GM21723 (cell line): ENCODE measurements around the gene TACC3.

Experiments
- ATAC-seq: cut with Tn5 transposase; IDR thresholded peaks from one replicate; pipeline ENCODE4 v1.9.1; 2021; ENCODE audit warnings: mild to moderate bottlenecking, moderate library complexity; ENCODE audit not compliant: unreplicated experiment

Gene TACC3

DNA sequence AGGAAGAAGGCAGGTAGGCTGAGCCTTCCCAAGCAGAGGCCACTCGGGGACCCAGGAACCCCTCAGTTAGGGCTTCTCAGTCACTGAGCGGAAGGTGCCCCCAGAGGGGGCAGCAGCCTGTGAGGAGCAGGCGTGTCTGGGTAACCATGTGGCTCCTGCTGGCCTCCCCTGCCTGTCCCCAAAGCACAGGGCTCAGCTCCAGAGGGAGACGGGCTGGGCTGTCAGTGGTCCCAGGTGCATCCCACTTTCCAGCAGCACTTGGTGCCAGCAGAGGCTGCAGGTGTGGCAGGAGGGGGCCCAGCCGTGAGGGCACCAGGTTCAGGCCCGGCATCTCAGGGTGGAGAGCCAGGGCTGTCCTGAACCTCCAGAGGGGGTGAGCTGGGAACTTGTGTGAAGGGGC is 22.7 kb downstream of the TACC3 start:
- no peak for ATAC-seq

DNA sequence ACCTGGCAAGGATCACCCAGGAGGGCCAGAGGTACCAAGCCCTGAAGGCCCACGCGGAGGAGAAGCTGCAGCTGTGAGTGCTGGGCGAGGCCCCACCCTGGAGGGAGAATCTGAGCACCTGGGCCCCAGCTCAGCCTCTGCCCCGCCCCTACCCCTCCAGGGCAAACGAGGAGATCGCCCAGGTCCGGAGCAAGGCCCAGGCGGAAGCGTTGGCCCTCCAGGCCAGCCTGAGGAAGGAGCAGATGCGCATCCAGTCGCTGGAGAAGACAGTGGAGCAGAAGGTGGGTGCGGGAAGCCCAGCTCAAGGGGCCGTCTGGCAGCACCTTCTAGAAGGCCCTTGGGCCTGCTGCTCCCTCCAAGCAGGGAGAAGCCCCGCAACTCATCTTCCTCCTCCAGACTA is 23.2 kb downstream of the TACC3 start:
- no peak for ATAC-seq

DNA sequence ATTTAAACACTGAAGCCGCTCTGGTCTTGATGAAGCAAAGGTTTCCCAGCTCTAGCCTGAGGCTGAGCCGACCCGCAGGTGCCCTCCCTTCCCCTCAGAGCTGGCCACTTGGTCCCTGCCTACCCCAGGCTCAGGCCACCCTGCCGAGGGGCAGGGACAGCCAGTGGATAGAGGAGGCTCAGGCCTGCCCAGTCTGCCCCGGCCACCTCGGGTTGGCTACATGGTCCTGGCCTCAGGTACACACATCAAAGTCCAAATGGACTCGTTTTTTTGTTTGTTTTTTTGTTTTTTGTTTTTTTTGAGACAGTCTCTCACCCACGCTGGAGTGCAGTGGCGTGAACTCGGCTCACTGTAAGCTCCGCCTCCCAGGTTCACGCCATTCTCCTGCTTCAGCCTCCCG is 23.8 kb downstream of the TACC3 start:
- no peak for ATAC-seq

DNA sequence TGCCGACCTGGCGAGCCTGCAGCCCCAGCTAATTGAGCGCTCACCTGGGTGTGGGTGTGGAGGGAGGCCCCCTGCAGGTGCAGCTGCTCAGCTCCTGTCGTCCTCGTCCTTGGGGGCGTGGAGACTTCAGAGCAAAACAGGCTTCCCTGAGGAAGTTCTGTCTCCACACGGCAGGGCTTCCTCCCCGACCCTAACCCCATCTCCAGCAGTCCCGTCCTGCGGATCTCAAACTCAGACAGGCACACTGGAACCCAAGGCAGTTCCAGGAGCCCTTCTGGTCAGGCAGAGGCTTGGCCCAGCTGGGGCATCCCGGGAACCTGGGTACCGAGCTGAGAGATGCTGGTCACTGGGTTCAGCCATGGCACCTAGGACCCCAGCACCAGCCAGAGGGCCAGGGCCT is 24.4 kb downstream of the TACC3 start:
- ATAC-seq, result no peak

DNA sequence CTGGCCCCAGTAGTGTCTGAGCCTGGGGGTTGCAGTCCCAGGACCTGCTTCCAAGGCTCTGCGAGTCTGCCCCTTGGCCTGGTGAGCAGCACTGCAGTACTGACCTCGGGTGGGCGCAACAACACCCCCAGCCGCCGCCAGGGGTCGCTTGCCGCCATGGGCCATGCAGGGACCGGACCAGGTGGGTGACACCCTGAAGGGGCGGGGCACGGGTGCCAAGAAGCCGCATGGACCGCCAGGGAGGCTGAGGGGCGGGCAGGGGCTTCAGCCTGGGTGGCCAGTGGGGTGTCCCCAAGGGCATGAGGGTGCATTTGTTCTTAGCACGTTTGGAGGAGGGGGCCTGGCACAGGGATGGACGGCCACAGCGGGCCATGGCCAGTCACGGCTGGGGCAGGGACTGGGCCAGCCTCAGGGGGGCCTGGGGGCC is 25.0 kb downstream of the TACC3 start:
- ATAC-seq, result peak; percentile 53

DNA sequence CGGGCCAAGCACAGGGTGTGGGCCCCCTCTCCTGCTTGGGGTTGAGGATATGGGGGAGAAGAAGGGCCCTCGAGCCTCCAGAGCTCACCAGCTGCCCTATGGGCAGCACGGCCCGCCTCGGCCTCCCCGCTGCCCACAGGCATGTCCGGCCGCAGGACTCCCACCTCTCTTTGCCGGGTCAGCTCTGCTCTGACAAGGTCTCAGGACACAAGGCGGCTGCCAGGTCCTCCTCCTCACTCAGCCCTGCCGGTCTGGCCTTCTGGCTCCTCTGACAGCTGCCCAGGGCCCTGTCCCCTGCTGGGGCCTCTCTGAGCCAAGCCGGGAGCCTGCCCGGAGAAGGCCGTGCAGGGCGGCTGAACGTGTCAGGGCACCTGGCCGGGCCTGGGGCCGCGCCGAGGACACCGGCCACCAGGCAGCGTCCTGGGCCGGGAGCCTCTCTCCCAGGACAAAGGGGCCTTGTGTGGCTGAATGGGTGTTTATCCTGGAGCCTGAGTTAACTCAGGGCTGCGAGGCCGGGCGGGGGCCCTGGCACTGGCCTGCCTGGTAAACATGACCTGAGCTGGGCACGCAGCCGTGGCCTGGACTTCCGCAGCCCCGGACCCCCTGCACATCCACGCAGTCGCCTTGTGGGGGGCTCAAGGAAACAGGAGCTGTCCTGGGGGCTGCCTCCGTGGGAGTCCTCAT is 25.7 kb downstream of the TACC3 start:
- ATAC-seq, result no peak

DNA sequence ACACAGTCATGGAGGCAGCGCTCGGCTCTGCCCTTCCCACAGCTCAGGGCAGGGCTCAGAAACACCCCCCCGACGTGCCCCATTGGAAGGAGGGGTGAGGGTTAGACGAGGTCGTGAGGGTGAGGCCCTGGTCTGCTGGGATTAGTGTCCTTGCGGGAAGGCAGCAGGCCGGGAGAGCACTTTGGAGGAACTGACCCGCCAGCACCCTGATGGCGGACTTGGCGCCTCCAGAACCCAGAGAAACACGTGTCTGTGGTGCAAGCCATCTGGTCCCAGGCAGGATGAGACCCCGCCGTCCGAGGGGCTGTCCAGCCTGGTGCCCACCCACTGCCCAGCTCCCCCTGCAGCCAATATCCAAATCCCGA is 26.3 kb downstream of the TACC3 start:
- no peak for ATAC-seq

DNA sequence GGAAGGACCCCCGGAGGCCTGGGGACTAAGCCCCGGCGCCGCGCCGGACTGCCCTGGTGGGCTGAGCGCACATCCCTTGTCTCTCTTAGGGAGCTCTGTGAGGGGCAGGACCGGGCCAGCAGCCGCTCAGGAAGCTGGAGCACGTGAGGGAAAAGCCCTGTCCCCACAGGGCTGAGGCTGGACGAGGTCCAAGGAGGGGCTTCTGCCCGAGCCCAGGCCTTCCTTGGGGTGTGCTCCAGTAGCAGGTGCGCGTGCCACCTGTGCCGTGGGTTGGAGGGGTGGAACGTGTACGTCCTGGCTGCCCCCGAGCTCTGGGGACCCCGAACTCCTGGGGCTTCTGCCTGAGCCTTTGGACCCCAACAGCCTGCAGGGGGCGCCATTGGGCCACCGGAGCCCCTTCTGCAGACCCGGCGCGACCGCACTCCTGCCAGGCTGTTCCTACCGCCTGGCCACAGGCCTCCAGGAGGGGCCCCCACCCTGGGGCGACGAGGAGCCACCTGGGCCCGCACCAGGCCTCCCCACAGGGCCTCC is 27.2 kb downstream of the TACC3 start:
- ATAC-seq, result no peak

DNA sequence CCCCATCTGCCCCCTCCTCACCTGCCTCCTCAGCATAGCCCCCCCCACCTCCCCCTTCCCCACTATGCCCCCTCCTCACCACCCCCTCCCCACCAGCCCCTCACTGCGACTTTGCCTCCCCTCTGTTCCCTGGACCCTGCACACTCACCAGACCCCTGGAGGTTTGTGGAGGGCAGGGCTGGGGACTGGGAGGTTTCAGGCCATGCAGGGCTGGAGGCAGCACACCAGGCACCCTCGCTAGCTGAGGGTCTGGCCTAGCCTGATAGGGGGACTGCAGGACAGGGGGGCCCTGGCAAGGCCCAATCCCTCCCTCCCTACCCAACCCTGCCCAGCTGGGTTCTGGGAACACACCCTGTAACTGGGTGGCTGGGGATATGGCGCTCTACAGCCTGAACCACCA is 28.0 kb downstream of the TACC3 start:
- no peak for ATAC-seq

DNA sequence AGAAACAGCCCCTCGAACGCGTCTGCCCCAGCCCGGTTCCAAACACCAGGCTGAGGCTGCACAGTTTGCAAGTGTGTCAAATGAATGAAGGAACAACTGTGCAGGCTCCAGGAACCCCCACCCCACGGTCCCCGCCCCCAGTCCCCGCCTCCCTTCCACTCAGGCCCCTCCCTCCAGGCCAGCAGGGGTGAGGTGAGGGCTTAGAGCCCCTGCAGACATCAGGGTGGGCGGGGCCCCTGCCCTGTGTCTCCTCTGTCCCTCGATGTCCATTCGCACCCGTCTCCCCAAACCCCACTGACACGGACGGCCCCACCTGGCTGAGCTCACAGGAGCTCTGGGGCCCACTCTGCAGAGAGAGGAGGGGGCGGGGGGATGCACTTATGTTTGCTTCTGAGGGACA is 28.5 kb downstream of the TACC3 start:
- no peak for ATAC-seq

DNA sequence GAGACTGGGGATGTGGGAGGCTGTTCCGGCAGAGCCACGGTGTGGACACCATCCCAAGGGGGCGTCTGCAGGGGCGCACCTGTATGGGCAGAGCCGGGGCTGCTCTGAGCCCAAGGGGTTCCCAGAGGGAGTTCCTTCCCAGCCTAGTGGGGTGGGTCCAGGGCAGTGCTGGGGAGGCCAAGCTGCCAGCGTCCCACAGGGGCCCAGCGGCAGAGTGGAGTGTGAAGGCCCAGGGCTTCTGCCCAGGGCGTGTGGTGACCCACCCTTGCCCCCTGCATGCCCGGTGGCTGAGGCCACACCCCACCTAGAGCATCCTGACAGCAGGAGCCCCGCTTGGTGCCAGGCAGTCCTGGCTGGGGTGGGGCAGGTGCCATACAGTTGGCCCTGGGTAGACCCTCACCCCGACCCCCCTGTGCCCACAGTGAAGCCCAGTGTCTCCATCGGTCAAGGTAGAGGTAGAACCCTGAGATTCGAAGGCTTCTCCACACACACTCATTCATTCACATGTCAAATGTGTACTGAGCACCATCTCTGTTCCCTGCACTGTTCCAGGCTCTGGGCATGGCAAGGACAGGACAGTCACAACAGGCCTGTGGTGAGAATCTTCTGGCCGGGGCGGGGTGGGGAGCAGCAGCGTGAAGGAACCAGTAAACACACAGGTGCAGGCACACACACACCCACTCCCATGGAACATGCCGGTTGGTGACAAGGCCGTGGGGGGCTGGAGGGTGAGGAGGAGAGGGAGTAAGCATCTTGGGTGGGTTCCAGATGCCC is 29.2 kb downstream of the TACC3 start:
- ATAC-seq, result no peak

DNA sequence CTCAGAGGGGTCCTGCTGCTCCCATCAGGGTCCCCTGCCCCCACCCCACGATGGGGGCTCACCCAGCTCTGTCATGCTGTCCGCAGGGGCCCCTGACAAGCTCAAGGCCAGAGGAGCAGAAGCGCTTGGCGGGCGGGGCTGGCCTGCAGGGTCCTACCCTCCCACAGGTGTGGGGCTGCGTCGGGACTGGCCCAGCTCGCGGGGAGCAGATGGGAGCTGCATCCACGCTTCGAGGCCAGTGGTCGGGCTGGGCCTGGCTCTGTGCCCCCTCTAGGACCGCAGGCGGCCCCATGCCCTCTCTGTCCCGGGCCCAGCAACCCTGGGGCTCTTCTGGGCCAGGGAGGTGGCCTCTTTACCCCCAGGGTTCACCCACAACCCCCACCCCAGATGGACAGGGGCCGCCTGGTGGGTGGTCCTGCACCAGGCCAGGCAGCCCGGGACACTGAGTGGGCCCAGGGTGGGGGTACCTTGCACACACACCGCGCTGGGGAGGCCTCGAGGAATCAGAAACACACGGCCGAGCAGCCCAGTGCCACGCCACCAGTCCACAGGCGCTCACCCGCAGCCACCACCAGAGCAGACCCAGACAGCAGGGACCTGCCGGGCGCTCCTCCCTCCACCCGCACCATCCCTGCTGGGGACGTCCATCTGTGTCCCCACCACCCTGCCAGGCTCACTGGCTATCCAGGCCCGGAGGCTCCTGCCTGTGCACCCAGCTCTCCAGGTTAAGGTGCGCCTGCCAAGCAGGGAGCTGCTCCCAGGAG is 30.0 kb downstream of the TACC3 start:
- ATAC-seq, result no peak

DNA sequence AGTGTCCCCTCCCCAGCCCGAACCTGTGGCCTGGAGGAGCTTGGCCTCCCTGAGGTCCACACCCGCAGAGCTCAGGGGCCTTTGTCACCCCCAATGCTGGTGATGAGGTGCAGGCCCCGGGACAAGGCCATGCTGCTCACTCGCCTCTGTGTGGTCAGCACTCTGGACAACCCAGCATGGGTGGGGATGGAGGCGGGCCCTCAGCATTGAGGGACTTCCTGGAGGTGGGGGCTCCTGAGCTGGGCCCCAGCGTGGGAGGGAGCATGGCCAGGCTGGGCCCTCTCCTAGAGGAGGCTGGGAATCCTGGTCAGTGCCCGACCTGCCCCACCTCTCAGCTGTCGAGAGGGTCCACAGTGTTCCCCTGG is 30.6 kb downstream of the TACC3 start:
- ATAC-seq, result no peak

DNA sequence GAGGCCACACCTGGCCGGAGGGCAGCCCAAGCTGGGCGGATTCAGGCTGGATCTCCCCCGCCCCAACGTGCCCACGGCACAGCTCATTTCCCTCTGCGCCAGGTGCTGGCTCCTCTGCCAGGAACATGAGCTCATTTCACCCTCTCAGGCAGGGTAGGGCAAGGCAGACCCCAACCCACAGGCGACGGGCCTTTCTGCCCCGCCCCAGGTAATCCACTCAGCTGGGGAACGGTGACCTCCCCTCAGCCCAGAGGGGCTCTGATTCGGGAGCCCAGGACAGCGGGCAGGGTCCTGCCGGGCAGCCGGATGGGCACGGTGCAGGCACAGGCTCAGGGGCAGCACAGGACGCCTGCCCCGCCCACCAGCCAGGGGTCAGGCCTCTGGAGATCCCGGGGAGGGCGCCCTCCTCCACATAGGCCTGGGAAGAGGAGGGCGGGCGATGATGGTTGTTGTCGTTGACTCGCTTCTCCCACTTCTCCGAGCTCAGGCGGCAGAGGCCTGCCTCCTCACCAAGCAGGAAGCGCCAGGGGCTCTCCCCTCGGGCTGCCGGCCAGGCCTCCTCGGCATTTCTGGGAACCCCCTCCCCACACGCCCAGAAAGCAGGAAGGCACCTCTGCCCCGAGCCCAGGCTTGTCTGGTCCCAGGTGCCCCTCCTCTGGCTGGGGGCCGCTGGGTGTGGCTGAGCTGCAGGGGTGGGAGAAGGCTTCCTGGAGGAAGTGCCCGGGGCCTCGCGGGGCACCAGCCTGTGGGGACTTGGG is 31.1 kb downstream of the TACC3 start:
- ATAC-seq, result no peak

DNA sequence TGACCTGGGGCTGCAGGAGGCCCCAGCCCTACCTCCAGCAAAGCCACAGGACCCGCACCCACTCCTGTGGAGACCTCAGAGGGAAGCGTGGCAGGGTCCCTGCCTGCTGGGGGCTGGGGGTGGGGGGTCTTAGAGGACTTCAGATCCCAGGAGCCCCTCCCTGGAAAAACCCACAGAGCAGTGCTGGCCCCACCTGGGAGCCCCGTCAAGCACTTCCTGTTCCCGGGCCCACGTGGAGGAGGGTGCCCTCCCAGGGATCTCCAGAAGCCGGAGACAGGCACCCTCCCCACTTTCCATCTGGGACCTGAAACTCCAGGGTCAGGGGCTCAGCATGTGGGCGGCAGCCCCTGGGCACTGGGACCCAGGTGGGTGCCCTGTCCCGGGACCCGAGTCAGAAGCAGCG is 32.0 kb downstream of the TACC3 start:
- ATAC-seq, result no peak

DNA sequence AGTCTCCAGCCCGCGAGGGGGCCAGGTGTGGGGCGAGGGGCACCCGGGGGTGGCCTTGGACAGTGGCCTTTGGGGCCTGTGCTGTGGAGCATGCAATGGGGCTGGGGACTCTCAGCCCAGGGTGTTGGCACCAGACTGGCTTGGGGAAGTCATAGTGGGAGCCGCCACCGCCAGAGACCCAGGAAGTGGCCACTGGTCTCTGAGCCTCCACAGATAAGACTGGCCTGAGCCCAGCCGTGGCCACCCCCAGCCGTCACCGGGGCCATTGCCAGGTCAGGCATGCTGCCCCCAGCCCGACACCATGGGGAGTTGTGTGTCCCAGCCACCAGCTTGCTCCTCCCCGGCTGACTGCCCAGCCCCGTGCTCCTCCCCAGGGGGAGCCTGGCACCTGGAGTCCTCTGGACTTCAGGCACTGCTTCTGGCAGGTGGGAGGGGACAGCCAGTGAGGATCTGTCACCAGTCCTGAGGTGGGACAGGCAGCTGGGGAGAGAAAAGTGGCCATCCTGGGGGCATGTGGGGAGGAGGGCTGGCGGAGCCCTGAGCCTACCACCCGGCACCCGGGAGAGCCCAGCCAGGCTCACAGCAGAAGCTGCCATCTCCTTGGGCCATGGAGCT is 32.5 kb downstream of the TACC3 start:
- no peak for ATAC-seq

DNA sequence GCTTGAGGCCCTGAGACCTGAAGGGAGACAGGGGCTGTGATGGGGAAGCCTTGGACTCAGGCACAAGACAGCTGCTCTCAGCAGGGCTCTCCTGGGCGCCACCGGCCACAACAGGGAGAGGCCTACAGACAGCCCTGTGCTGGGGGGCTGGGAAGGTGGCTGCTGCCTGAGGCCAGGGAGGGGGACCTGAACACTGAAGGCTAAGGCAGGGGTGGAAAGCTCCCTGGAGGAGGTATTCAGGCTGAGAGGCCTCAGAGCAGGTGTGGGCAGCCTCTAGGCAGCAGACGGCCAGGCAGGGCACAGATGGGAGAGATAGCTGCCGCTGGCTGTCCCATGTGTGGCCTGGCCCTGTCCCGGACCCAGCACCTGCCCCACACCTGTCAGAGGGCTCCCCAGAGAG is 33.0 kb downstream of the TACC3 start:
- ATAC-seq, result no peak

DNA sequence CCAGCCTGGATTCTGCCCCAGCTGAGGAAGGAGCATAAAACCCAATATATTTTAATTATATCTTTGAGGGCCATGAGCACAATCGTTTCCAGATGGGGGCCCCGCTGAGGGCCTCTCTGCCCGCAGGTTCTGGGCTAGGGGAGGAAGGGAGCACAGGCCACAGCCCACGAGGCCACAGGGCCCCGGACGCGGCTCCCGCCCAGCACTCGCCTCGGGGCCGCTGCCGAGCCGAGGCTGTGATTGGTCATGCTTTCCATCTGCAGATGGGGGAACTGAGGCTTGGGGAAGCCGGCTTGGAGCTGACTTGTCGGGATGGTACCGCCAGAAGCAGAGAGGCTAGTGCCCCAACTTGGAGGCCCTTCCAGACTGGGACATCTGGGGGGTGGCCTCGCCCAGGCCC is 34.0 kb downstream of the TACC3 start:
- no peak for ATAC-seq

DNA sequence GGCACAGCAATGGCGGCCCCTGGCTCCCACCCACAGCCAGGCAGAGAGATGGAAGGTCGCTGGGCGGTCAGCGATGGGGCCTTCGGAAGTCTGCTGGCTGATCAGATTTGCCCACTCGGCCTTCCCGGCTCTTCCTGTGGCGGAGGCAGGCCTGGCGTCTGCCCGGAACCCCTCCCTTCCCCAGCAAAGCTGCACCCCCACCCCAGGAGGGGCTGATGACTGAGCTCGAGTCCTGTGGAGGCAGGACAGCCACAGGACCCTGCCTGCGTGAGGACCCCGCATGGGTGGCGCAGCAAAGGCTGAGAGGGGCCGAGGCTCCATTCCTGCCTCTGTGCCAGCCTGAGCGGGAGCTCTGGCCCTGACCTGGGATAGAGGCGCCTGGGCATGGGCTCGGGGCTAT is 34.8 kb downstream of the TACC3 start:
- ATAC-seq, result no peak

DNA sequence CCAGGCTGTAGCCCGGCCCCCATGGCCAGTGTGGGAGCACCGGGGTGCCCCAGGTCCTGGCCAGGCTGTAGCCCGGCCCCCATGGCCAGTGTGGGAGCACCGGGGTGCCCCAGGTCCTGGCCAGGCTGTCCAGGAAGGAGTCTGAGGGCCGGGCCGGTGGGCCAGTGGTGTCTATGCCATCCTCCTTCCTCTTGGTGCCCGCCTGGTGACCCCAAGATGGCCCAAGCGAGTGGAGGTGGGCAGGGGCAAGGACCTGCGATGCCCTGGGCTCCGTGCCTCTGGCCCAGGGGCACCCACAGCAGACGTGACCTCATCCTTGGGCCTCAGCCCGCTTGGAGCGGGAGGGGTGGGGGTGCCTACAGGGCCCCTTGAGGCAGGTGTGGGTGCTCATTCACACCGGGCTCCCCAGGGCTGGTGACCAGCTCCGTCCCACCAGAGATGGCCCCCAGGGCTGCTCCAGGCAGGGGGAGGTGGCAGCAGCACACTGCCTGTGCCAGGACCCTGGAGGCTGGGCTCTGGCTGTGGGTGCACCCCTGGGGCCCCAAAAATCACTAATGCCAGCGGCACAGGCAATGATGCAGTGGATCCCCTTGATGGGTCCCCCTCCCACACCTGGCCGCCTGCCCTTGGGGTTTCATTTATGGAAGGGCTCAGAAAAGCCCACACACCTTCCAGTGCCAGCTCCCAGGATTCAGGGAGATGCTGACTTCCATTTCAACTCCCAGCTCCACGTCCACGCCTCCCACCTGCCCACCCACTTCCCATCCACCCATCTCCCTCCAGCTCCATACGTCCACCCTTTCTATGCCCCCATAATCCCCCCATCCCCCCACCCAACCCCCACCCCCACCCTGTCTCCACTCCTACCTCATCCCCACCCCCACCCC is 35.8 kb downstream of the TACC3 start:
- no peak for ATAC-seq
